Left lung (tissue), 10 donors: Measurements from ENCODE around the gene PFN2. TPM values are rescaled to one million over a fixed set of nuclear protein-coding genes. Genes with fewer than 3 reads are reported as not detected.

Experiments used
- ATAC-seq: fragments of 200-7000 bp; cut with Tn5 transposase; one replicate; pipeline ENCODE4 v1.9.1; 2020; ENCODE audit warnings: moderate library complexity
- DNase-seq, 4 donors: peaks; one replicate each; pipeline ENCODE4 v3.0.0-alpha.2; 2013 to 2020
- H3K27ac ChIP-seq, 2 donors: fragments of 200-600 bp; sonication (generic) in 1 of 2; one replicate each; pipeline versions ENCODE4 v1.5.0 to v1.8.0; 2020 to 2021
- H3K27me3 ChIP-seq, 2 donors: fragments of 200-600 bp; sonication (generic) in 1 of 2; one replicate each; pipeline versions ENCODE4 v1.5.0 to v1.8.0; 2020 to 2021
- H3K36me3 ChIP-seq, 2 donors: fragments of 200-600 bp; sonication (generic) in 1 of 2; one replicate each; pipeline versions ENCODE4 v1.5.0 to v1.8.0; 2020 to 2021
- H3K4me1 ChIP-seq, 2 donors: fragments of 200-600 bp; one replicate each; pipeline ENCODE4 v1.8.0; 2021
- H3K4me3 ChIP-seq, 2 donors: fragments of 200-600 bp; sonication (generic) in 1 of 2; one replicate each; pipeline versions ENCODE4 v1.5.0 to v1.8.0; 2020 to 2021; ENCODE audit warnings: mild to moderate bottlenecking in 1 of 2
- H3K9me3 ChIP-seq, 2 donors: fragments of 200-600 bp; sonication (generic) in 1 of 2; one replicate each; pipeline versions ENCODE4 v1.5.0 to v1.8.0; 2020 to 2021
- CTCF ChIP-seq, 2 donors: fragments of 200-600 bp; sonication (generic) in 1 of 2; IDR thresholded peaks; one replicate each; pipeline versions ENCODE4 v1.5.0 to v1.8.0; 2021; ENCODE audit warnings: antibody characterized with exemption in 2 of 2
- intact Hi-C, 2 donors: fragments of 100-400 bp; cut with DNase I; formaldehyde crosslinking; loops; one replicate each; pipeline versions ENCODE4 v1.11.2 to v1.14.2; 2022
- polyA plus RNA-seq, 6 donors: library from polyadenylated mRNA; unstranded; fragments of 120-200 nt; gene quantifications; one replicate each; pipeline ENCODE4 v1.2.1, GENCODE V29; 2013; ENCODE audit not compliant: insufficient read length in 6 of 6
- total RNA-seq, 2 donors: library from RNA; stranded (reverse); fragmentation: NEBNext Ultra II Directional; extraction: Animal tissue kit (Norgen Biotek cat#: 25700); gene quantifications; one replicate each; pipeline ENCODE4 v1.2.1, GENCODE V29; 2021
- donor health status: DM: no; HTN: yes; CAD: no.
- donor health status: DM: no; HTN: no; CAD: no.

The PFN2 gene
- total and polyA plus RNA-seq, 8 donors = 47.5 to 286 (median 255) TPM

GRCh38 chr3:149977386-149977785, 6.7 kb upstream of the PFN2 start:
- Histone ChIP-seq H3K27me3 (peaks cover 0 to 22% of the 10 kb centered on the region in 2 donors), H3K4me3 (no peak overlapping the region)

GRCh38 chr3:149975919-149976318, 5.2 kb upstream of the PFN2 start:
- Histone ChIP-seq H3K4me3 (no peak overlapping the region), H3K27me3 (peaks cover 4 to 37% of the 10 kb centered on the region in 2 donors), H3K4me1 (peaks cover 0 to 12% of the 10 kb centered on the region in 2 donors), H3K9me3 (no peaks in the 10 kb centered on the region), H3K36me3 (no peaks in the 10 kb centered on the region), H3K27ac (no peak overlapping the region)
- DNase-seq = no peak
- intact Hi-C loops = no loop called here
- no peak for TF ChIP-seq CTCF (IDR thresholded peaks at IDR 0.05)
- ATAC-seq = no peak

More at GRCh38 chr3:149977386-149977785, 6.7 kb upstream of the PFN2 start:
- no peaks in the 10 kb centered on the region for H3K9me3 ChIP-seq
- TF ChIP-seq CTCF (IDR thresholded peaks at IDR 0.05) = no peak
- intact Hi-C loops = no loop called here
- ATAC-seq = no peak
- H3K36me3 ChIP-seq = no peaks in the 10 kb centered on the region
- H3K4me1 ChIP-seq = no peaks in the 10 kb centered on the region
- no peak overlapping the region for H3K27ac ChIP-seq
- no peak for DNase-seq

GRCh38 chr3:149971403-149972075, 844 bp upstream of the PFN2 start:
- intact Hi-C loops = no loop called here
- ATAC-seq = peak; percentile 43
- Histone ChIP-seq H3K4me1 (peaks cover 0 to 33% of the 10 kb centered on the region in 2 donors), H3K9me3 (no peaks in the 10 kb centered on the region), H3K4me3 (peak overlapping the region; percentile 67 to 78), H3K27me3 (peaks cover 4 to 58% of the 10 kb centered on the region in 2 donors), H3K36me3 (no peaks in the 10 kb centered on the region), H3K27ac (peak overlapping the region; percentile 64 to 82)
- TF ChIP-seq CTCF (IDR thresholded peaks at IDR 0.05) = no peak
- DNase-seq = peak; percentile 58 to 90 (median 84)

GRCh38 chr3:149969940-149970715, 567 bp downstream of the PFN2 start:
- Histone ChIP-seq H3K9me3 (no peaks in the 10 kb centered on the region), H3K27ac (peak overlapping the region; percentile 64 to 82), H3K4me3 (peak overlapping the region; percentile 67 to 78), H3K27me3 (peaks cover 4 to 58% of the 10 kb centered on the region in 2 donors), H3K4me1 (peaks cover 0 to 33% of the 10 kb centered on the region in 2 donors), H3K36me3 (peaks cover 0 to 4% of the 10 kb centered on the region in 2 donors)
- TF ChIP-seq CTCF (IDR thresholded peaks at IDR 0.05) = no peak
- intact Hi-C loops = loop anchor here in 1 of 2 donors (10.0 kb wide), 1 partner anchor 215 kb away; no protein-coding TSS in a partner anchor
- DNase-seq (peak; percentile 84 to 96 (median 92)), ATAC-seq (peak; percentile 80)
